ENCODE measurements around the gene CDKL2. TPM values are rescaled to one million over a fixed set of nuclear protein-coding genes. Genes with fewer than 3 reads are reported as not detected.
A peak's percentile ranks its signal among the peaks of the same experiment; 100 is the strongest.

The CDKL2 gene
- total and polyA plus RNA-seq, 2 donors (not counting 1 experiment from before 2014, with no cell fraction given), result 0.40 to 2.3 TPM

DNA sequence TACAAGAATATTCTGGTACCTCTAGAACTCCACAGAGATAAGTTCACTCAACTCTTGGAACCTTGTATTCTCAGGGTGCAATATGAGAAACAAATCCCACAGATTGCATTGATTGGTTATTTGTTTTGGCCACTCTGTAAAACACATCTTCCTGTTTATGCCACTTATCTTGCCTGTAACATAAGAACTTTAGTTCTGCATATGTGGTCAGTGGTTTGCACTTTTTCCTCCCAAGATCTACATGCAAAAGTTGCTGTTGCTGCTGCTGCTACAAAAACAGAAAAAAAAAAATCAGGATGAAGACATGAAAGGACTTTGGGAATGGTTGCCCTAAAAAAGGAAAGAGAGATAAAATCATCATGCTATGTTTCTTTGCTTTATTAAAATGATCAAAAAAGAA lies 64.8 kb downstream of the CDKL2 start:
- no peak overlapping the region for H3K27ac ChIP-seq (ENCODE audit: insufficient read depth, low read length)
- no peak overlapping the region for H3K4me3 ChIP-seq (replicated peaks in 1 of 4; ENCODE audit: control extremely low read depth in 1 of 4, insufficient read depth in 1 of 4, low read depth in 3 of 4, low read length in 4 of 4)
- no peaks in the 10 kb centered on the region for H3K4me1 ChIP-seq (ENCODE audit: control insufficient read depth, extremely low read depth, insufficient read depth, low read length)
- no peak for DNase-seq (ENCODE audit: low read depth in 2 of 2)
- H2AFZ ChIP-seq (ENCODE audit: low read length), result no peak overlapping the region
- no peaks in the 10 kb centered on the region for H3K9me3 ChIP-seq (ENCODE audit: control insufficient read depth, insufficient read depth, low read depth, low read length)
- TF ChIP-seq EZH2 (IDR thresholded peaks at IDR 0.05; ENCODE audit: low read length, missing control alignments), result no peak
- no peak for TF ChIP-seq CTCF (conservative IDR thresholded peaks at IDR 0.05 in 1 of 2, IDR thresholded peaks at IDR 0.05 in 1 of 2; ENCODE audit: low read depth in 1 of 2, low read length in 2 of 2)
- no peaks in the 10 kb centered on the region for H3K27me3 ChIP-seq (ENCODE audit: control insufficient read depth, insufficient read depth, low read length)
- H3K79me2 ChIP-seq (ENCODE audit: control insufficient read depth, insufficient read depth, low read length), result no peaks in the 10 kb centered on the region
- no peaks in the 10 kb centered on the region for H3K36me3 ChIP-seq (ENCODE audit: control insufficient read depth, insufficient read depth, low read length)
- no peak overlapping the region for H3K9ac ChIP-seq (ENCODE audit: insufficient read depth, low read length)
- H4K20me1 ChIP-seq (ENCODE audit: control insufficient read depth, extremely low read depth, insufficient read depth, low read length), result no peaks in the 10 kb centered on the region
- H3K4me2 ChIP-seq (ENCODE audit: extremely low read depth, insufficient read depth, low read length), result no peak overlapping the region

DNA sequence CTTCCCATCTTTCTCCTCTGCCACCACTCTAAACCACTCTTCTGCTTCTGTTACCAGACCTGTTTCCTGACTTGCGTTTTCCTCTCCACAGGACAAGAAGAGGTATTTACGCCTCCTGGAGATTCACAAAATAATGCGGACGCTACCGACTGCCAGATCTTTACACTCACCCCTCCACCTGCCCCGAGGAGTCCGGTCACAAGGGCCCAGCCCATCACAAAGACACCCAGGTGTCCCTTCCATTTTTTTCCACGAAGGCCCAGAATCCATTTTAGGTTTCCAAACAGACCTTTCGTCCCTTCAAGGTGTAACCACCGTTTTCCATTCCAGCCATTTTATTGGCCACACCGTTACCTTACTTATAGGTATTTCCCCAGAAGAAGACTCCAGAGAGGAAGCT lies 66.3 kb downstream of the CDKL2 start:
- TF ChIP-seq EZH2 (IDR thresholded peaks at IDR 0.05; ENCODE audit: low read length, missing control alignments) (no peak), CTCF (conservative IDR thresholded peaks at IDR 0.05 in 1 of 2, IDR thresholded peaks at IDR 0.05 in 1 of 2; ENCODE audit: low read depth in 1 of 2, low read length in 2 of 2) (no peak)
- Histone ChIP-seq H4K20me1 (ENCODE audit: control insufficient read depth, extremely low read depth, insufficient read depth, low read length) (no peaks in the 10 kb centered on the region), H3K27me3 (ENCODE audit: control insufficient read depth, insufficient read depth, low read length) (no peaks in the 10 kb centered on the region), H3K4me2 (ENCODE audit: extremely low read depth, insufficient read depth, low read length) (no peak overlapping the region), H3K4me1 (ENCODE audit: control insufficient read depth, extremely low read depth, insufficient read depth, low read length) (no peaks in the 10 kb centered on the region), H3K4me3 (replicated peaks in 1 of 4; ENCODE audit: control extremely low read depth in 1 of 4, insufficient read depth in 1 of 4, low read depth in 3 of 4, low read length in 4 of 4) (no peak overlapping the region), H2AFZ (ENCODE audit: low read length) (no peak overlapping the region), H3K27ac (ENCODE audit: insufficient read depth, low read length) (no peak overlapping the region), H3K36me3 (ENCODE audit: control insufficient read depth, insufficient read depth, low read length) (no peaks in the 10 kb centered on the region), H3K9ac (ENCODE audit: insufficient read depth, low read length) (no peak overlapping the region), H3K79me2 (ENCODE audit: control insufficient read depth, insufficient read depth, low read length) (no peaks in the 10 kb centered on the region), H3K9me3 (ENCODE audit: control insufficient read depth, insufficient read depth, low read depth, low read length) (no peaks in the 10 kb centered on the region)
- DNase-seq (ENCODE audit: low read depth in 2 of 2), result no peak

DNA sequence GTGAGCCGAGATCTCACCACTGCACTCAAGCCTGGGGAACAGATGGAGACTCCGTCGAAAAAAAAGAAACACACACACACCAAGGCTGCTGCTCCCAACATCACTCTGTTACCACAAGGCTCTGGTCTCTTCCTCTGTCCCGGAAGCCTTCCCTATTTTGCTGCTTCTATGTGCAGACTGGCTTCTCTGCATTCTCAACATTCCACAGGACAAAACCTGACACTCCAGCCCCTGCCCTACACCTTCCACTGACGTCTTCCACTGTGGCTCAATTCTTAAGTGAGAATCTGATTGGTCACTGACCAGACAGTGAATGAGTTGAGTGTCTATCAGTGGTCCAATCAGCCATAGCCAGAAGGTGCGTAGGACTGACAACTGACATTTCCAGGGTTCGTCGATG lies 68.5 kb downstream of the CDKL2 start:
- H3K4me1 ChIP-seq (ENCODE audit: control insufficient read depth, extremely low read depth, insufficient read depth, low read length), result no peaks in the 10 kb centered on the region
- no peak overlapping the region for H3K27ac ChIP-seq (ENCODE audit: insufficient read depth, low read length)
- H3K9ac ChIP-seq (ENCODE audit: insufficient read depth, low read length), result no peak overlapping the region
- H2AFZ ChIP-seq (ENCODE audit: low read length), result no peak overlapping the region
- H3K9me3 ChIP-seq (ENCODE audit: control insufficient read depth, insufficient read depth, low read depth, low read length), result no peaks in the 10 kb centered on the region
- no peaks in the 10 kb centered on the region for H3K27me3 ChIP-seq (ENCODE audit: control insufficient read depth, insufficient read depth, low read length)
- DNase-seq (ENCODE audit: low read depth in 2 of 2), result peak in 1 of 2 donors; percentile 56
- no peak overlapping the region for H3K4me3 ChIP-seq (replicated peaks in 1 of 4; ENCODE audit: control extremely low read depth in 1 of 4, insufficient read depth in 1 of 4, low read depth in 3 of 4, low read length in 4 of 4)
- H3K79me2 ChIP-seq (ENCODE audit: control insufficient read depth, insufficient read depth, low read length), result no peaks in the 10 kb centered on the region
- TF ChIP-seq CTCF (conservative IDR thresholded peaks at IDR 0.05 in 1 of 2, IDR thresholded peaks at IDR 0.05 in 1 of 2; ENCODE audit: low read depth in 1 of 2, low read length in 2 of 2) (no peak), EZH2 (IDR thresholded peaks at IDR 0.05; ENCODE audit: low read length, missing control alignments) (no peak)
- H3K4me2 ChIP-seq (ENCODE audit: extremely low read depth, insufficient read depth, low read length), result no peak overlapping the region
- H3K36me3 ChIP-seq (ENCODE audit: control insufficient read depth, insufficient read depth, low read length), result no peaks in the 10 kb centered on the region
- H4K20me1 ChIP-seq (ENCODE audit: control insufficient read depth, extremely low read depth, insufficient read depth, low read length), result no peaks in the 10 kb centered on the region
